ENCODE measurements around the gene POLDIP2. TPM values are rescaled to one million over a fixed set of nuclear protein-coding genes. Genes with fewer than 3 reads are reported as not detected.
A peak's percentile ranks its signal among the peaks of the same experiment; 100 is the strongest.

Gene POLDIP2
- total and polyA plus RNA-seq, 2 of the 13 experiments (the other 11 are each of a cell fraction or from before 2014, with no cell fraction given): 85.9 to 114 TPM

GRCh38 chr17:28357061-28357900 lies at the start of gene POLDIP2 (continued):
- TF ChIP-seq ZNF614 (CRISPR knock-in tag; IDR thresholded peaks at IDR 0.05; ENCODE audit: borderline replicate concordance) (peak; percentile 90; the same call in 1 of the 2 replicates), ZBTB38 (CRISPR knock-in tag; IDR thresholded peaks at IDR 0.05) (0 out of 2 replicates have a peak, but pooled peaks have one; percentile 26), ZNF496 (CRISPR knock-in tag; IDR thresholded peaks at IDR 0.05; ENCODE audit: insufficient replicate concordance) (no peak), HOXA9 (CRISPR knock-in tag; IDR thresholded peaks at IDR 0.05; ENCODE audit: borderline replicate concordance) (no peak), NCOA5 (CRISPR knock-in tag; IDR thresholded peaks at IDR 0.05) (no peak), REST (IDR thresholded peaks at IDR 0.05; ENCODE audit: borderline replicate concordance in 1 of 2, low read depth in 1 of 2, low read length in 2 of 2) (peak in 1 of 2 experiments; percentile 44; a peak in 1 of 4 replicates), ELF1 (CRISPR knock-in tag; IDR thresholded peaks at IDR 0.05) (peak; percentile 97), ZBTB37 (CRISPR knock-in tag; IDR thresholded peaks at IDR 0.05) (no peak), ZFAT (CRISPR knock-in tag; conservative IDR thresholded peaks at IDR 0.05) (no peak), NONO (IDR thresholded peaks at IDR 0.05) (no peak), NONO (CRISPR knock-in tag; conservative IDR thresholded peaks at IDR 0.05) (peak; percentile 89), YEATS4 (CRISPR knock-in tag; IDR thresholded peaks at IDR 0.05; ENCODE audit: borderline replicate concordance) (peak; percentile 89), ZNF598 (CRISPR knock-in tag; IDR thresholded peaks at IDR 0.05; ENCODE audit: borderline replicate concordance) (no peak), ZNF18 (CRISPR knock-in tag; IDR thresholded peaks at IDR 0.05; ENCODE audit: insufficient replicate concordance) (no peak), SKI (IDR thresholded peaks at IDR 0.05; ENCODE audit: partially characterized antibody) (peak; percentile 51), HMGXB4 (CRISPR knock-in tag; IDR thresholded peaks at IDR 0.05; ENCODE audit: borderline replicate concordance in 1 of 2, low read depth in 1 of 2) (peak; percentile 64 to 85; a peak in 2 of 4 replicates), MED1 (CRISPR knock-in tag; IDR thresholded peaks at IDR 0.05) (peak; percentile 62), MBNL3 (CRISPR knock-in tag; conservative IDR thresholded peaks at IDR 0.05) (no peak)
